WTC11 (cell line): ENCODE results near the gene SIN3B. TPM values are rescaled to one million over a fixed set of nuclear protein-coding genes. Genes with fewer than 3 reads are reported as not detected.

Experiments
- ATAC-seq: fragments of 200-7000 bp; cut with Tn5 transposase; 2 replicates; pipeline ENCODE4 v1.10.0; 2021; ENCODE audit warnings: mild to moderate bottlenecking, moderate library complexity
- CTCF ChIA-PET: fragments of 300-600 bp; sonication (Branson Sonifier 250); formaldehyde crosslinking; loops from one replicate; lab custom pipeline; 2021; ENCODE audit warnings: antibody characterized with exemption; lab: Charles Lee
- POLR2A ChIA-PET: fragments of 350-600 bp; sonication (Branson Sonifier 250); formaldehyde crosslinking; loops from one replicate; lab custom pipeline; 2021; ENCODE audit warnings: antibody characterized with exemption; lab: Charles Lee
- DNase-seq: peaks from one replicate; pipeline ENCODE4 v3.0.0; 2021; ENCODE audit warnings: low spot score
- H3K27ac Mint-ChIP-seq: 2 replicates; pipeline ENCODE4 v1.8.0; 2021; ENCODE audit warnings: mixed read lengths
- H3K27me3 Mint-ChIP-seq: 2 replicates; pipeline ENCODE4 v1.8.0; 2021; ENCODE audit warnings: low read depth, mild to moderate bottlenecking, moderate library complexity, mixed read lengths
- H3K36me3 Mint-ChIP-seq: 2 replicates; pipeline ENCODE4 v1.8.0; 2021; ENCODE audit warnings: mixed read lengths
- H3K4me1 Mint-ChIP-seq: 2 replicates; pipeline ENCODE4 v1.8.0; 2022; ENCODE audit warnings: mixed read lengths
- H3K4me3 Mint-ChIP-seq: 2 replicates; pipeline ENCODE4 v1.8.0; 2021; ENCODE audit warnings: mild to moderate bottlenecking, moderate library complexity, mixed read lengths
- H3K9me3 Mint-ChIP-seq: 2 replicates; pipeline ENCODE4 v1.8.0; 2021; ENCODE audit warnings: mixed read lengths
- CBFB ChIP-seq: sonication (generic); formaldehyde crosslinking; IDR thresholded peaks from 2 replicates; pipeline ENCODE4 v1.8.1; 2022; ENCODE audit warnings: mild to moderate bottlenecking, low read depth, missing genetic modification reagents
- CDX4 ChIP-seq: fragments of 250-450 bp; sonication (Bioruptor Pico); IDR thresholded peaks from 2 replicates; pipeline ENCODE4 v1.9.0; 2021; ENCODE audit warnings: moderate library complexity, mild to moderate bottlenecking, inconsistent platforms, borderline replicate concordance
- E2F5 ChIP-seq: sonication (generic); formaldehyde crosslinking; IDR thresholded peaks from 2 replicates; pipeline ENCODE4 v1.8.1; 2022; ENCODE audit warnings: mild to moderate bottlenecking, moderate library complexity, missing genetic modification reagents
- EMX1 ChIP-seq: fragments of 250-450 bp; sonication (Bioruptor Pico); IDR thresholded peaks from 2 replicates; pipeline ENCODE4 v1.8.0; 2021; ENCODE audit warnings: mild to moderate bottlenecking
- FOXP4 ChIP-seq: sonication (generic); formaldehyde crosslinking; IDR thresholded peaks from 2 replicates; pipeline ENCODE4 v1.8.0; 2022; ENCODE audit warnings: mild to moderate bottlenecking, missing genetic modification reagents
- GRHL2 ChIP-seq: fragments of 250-450 bp; sonication (Bioruptor Pico); IDR thresholded peaks from 2 replicates; pipeline ENCODE4 v1.8.0; 2022; ENCODE audit warnings: mild to moderate bottlenecking, moderate library complexity; ENCODE audit not compliant: insufficient replicate concordance, severe bottlenecking
- MXD4 ChIP-seq: fragments of 250-450 bp; sonication (Bioruptor Pico); IDR thresholded peaks from 2 replicates; pipeline ENCODE4 v1.8.0; 2021; ENCODE audit warnings: mild to moderate bottlenecking, moderate library complexity, borderline replicate concordance
- OVOL2 ChIP-seq: fragments of 250-450 bp; sonication (Bioruptor Pico); IDR thresholded peaks from 2 replicates; pipeline ENCODE4 v1.9.0; 2021; ENCODE audit warnings: mild to moderate bottlenecking, borderline replicate concordance
- PRDM15 ChIP-seq: sonication (generic); formaldehyde crosslinking; IDR thresholded peaks from 2 replicates; pipeline ENCODE4 v1.8.0; 2022; ENCODE audit warnings: missing genetic modification reagents
- PRRX2 ChIP-seq: fragments of 250-450 bp; sonication (Bioruptor Pico); IDR thresholded peaks from 2 replicates; pipeline ENCODE4 v1.8.0; 2021; ENCODE audit warnings: mild to moderate bottlenecking
- RELA ChIP-seq: sonication (generic); formaldehyde crosslinking; IDR thresholded peaks from 2 replicates; pipeline ENCODE4 v1.8.1; 2022; ENCODE audit warnings: missing genetic modification reagents, mild to moderate bottlenecking, borderline replicate concordance
- TP53 ChIP-seq: sonication (generic); formaldehyde crosslinking; IDR thresholded peaks from 2 replicates; pipeline ENCODE4 v1.8.1; 2023; ENCODE audit warnings: mild to moderate bottlenecking, missing genetic modification reagents
- USF2 ChIP-seq: sonication (generic); formaldehyde crosslinking; IDR thresholded peaks from 2 replicates; pipeline ENCODE4 v1.8.1; 2023; ENCODE audit warnings: mild to moderate bottlenecking, missing genetic modification reagents, moderate library complexity
- ZBTB21 ChIP-seq: sonication (generic); formaldehyde crosslinking; IDR thresholded peaks from 2 replicates; pipeline ENCODE4 v1.8.1; 2023; ENCODE audit warnings: mild to moderate bottlenecking, missing genetic modification reagents, borderline replicate concordance
- ZNF281 ChIP-seq: sonication (generic); formaldehyde crosslinking; IDR thresholded peaks from 2 replicates; pipeline ENCODE4 v1.8.0; 2023; ENCODE audit warnings: mild to moderate bottlenecking, missing genetic modification reagents
- ZNF425 ChIP-seq: fragments of 250-450 bp; sonication (Bioruptor Pico); conservative IDR thresholded peaks from 2 replicates; pipeline ENCODE4 v1.9.0; 2021; ENCODE audit warnings: mild to moderate bottlenecking
- total RNA-seq: library from RNA; stranded (reverse); gene quantifications from 3 replicates; pipeline ENCODE4 v1.2.3, GENCODE V29; 2021

SIN3B gene
- total RNA-seq, 1 experiment from 2014 or later, result 87.7 TPM

- H3K27ac Mint-ChIP-seq, result no peak overlapping the region
- no peak for DNase-seq
- TF ChIP-seq CDX4 (CRISPR knock-in tag) (no peak), RELA (no peak), E2F5 (CRISPR knock-in tag) (no peak), CBFB (no peak), ZBTB21 (CRISPR knock-in tag) (no peak), MXD4 (no peak), ZNF281 (CRISPR knock-in tag) (no peak), PRRX2 (CRISPR knock-in tag) (no peak), PRDM15 (CRISPR knock-in tag) (no peak), FOXP4 (CRISPR knock-in tag) (no peak), ZNF425 (no peak), OVOL2 (CRISPR knock-in tag) (no peak), USF2 (CRISPR knock-in tag) (no peak), EMX1 (CRISPR knock-in tag) (no peak), GRHL2 (CRISPR knock-in tag) (no peak), TP53 (CRISPR knock-in tag) (no peak)
- H3K9me3 Mint-ChIP-seq, result peaks cover 31% of the 10 kb centered on the region
- H3K27me3 Mint-ChIP-seq, result peaks cover 2% of the 10 kb centered on the region; the same call in 1 of the 2 replicates
- ChIA-PET CTCF (interaction anchor here (0.7 to 1.9 kb wide), 2 partner anchors 9 to 144 kb away, joined by 3 to 8 read pairs; no protein-coding TSS in a partner anchor), POLR2A (no interaction called here)
- H3K4me3 Mint-ChIP-seq, result no peak overlapping the region
- ATAC-seq, result no peak
- H3K36me3 Mint-ChIP-seq, result peaks cover 14% of the 10 kb centered on the region
- no peaks in the 10 kb centered on the region for H3K4me1 Mint-ChIP-seq
Measured at GRCh38 chr19:16908759-16909158, 79.6 kb downstream of the SIN3B start.
